Measurements from ENCODE around the gene MAP1LC3B2. TPM values are rescaled to one million over a fixed set of nuclear protein-coding genes. Genes with fewer than 3 reads are reported as not detected.
A peak's percentile ranks its signal among the peaks of the same experiment; 100 is the strongest.

The MAP1LC3B2 gene
- total RNA-seq, 1 donor from 2014 or later, result 5.8 TPM

DNA sequence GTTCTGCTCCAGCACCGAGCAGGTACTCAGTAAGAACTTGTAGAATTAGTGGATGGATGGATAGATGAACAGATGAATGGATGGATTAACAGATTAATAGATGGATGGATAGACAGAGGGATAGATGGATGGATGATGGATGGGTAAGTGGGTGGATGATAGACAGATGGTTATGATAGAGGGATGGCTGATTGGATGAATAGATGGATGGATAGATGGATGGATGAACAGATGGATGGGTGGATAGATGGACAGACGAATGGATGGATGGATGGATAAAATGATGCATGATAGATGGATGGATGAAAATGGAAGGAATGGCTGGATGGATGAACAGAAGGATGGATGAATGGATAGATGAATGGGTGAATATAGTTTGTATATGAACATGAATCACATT, 8.0 kb upstream of the MAP1LC3B2 start:
- H3K4me2 ChIP-seq (ENCODE audit: low read length), result no peak overlapping the region
- Mint-ChIP-seq H3K9me3 (ENCODE audit: unreplicated experiment) (no peaks in the 10 kb centered on the region), H3K4me3 (ENCODE audit: unreplicated experiment) (no peak overlapping the region), H3K27me3 (ENCODE audit: low read depth, unreplicated experiment) (peaks cover 12% of the 10 kb centered on the region), H3K27ac (ENCODE audit: unreplicated experiment) (no peak overlapping the region), H3K4me1 (ENCODE audit: low read depth, unreplicated experiment) (peaks cover 14% of the 10 kb centered on the region), H3K36me3 (ENCODE audit: low read depth, unreplicated experiment) (peaks cover 1% of the 10 kb centered on the region)
- H3K27ac ChIP-seq (ENCODE audit: low read depth, low read length), result no peak overlapping the region
- no peaks in the 10 kb centered on the region for H3K79me2 ChIP-seq (ENCODE audit: insufficient read depth, low read length)
- H2AFZ ChIP-seq (ENCODE audit: low read depth, low read length), result no peak overlapping the region
- DNase-seq (ENCODE audit: low read depth) (no peak), FAIRE-seq (no peak)
- no peaks in the 10 kb centered on the region for H4K20me1 ChIP-seq (ENCODE audit: insufficient read depth, low read length)
- no peaks in the 10 kb centered on the region for H3K27me3 ChIP-seq (ENCODE audit: insufficient read depth, low read length)
- H3K4me3 ChIP-seq (ENCODE audit: insufficient read depth, low read depth, low read length), result no peak overlapping the region
- H3K9me3 ChIP-seq (ENCODE audit: insufficient read depth, low read depth, low read length), result no peaks in the 10 kb centered on the region
- H3K9ac ChIP-seq (ENCODE audit: low read length), result no peak overlapping the region
- no peaks in the 10 kb centered on the region for H3K36me3 ChIP-seq (ENCODE audit: insufficient read depth, low read length)
- TF ChIP-seq, protein P1, sequence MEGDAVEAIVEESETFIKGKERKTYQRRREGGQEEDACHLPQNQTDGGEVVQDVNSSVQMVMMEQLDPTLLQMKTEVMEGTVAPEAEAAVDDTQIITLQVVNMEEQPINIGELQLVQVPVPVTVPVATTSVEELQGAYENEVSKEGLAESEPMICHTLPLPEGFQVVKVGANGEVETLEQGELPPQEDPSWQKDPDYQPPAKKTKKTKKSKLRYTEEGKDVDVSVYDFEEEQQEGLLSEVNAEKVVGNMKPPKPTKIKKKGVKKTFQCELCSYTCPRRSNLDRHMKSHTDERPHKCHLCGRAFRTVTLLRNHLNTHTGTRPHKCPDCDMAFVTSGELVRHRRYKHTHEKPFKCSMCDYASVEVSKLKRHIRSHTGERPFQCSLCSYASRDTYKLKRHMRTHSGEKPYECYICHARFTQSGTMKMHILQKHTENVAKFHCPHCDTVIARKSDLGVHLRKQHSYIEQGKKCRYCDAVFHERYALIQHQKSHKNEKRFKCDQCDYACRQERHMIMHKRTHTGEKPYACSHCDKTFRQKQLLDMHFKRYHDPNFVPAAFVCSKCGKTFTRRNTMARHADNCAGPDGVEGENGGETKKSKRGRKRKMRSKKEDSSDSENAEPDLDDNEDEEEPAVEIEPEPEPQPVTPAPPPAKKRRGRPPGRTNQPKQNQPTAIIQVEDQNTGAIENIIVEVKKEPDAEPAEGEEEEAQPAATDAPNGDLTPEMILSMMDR (IDR thresholded peaks at IDR 0.05; ENCODE audit: insufficient read depth, low read depth, low read length), result no peak
- no peak for TF ChIP-seq EZH2 (IDR thresholded peaks at IDR 0.05; ENCODE audit: insufficient read depth, low read length)
- peaks cover 17% of the 10 kb centered on the region for H3K4me1 ChIP-seq (ENCODE audit: insufficient read depth, low read length)

DNA sequence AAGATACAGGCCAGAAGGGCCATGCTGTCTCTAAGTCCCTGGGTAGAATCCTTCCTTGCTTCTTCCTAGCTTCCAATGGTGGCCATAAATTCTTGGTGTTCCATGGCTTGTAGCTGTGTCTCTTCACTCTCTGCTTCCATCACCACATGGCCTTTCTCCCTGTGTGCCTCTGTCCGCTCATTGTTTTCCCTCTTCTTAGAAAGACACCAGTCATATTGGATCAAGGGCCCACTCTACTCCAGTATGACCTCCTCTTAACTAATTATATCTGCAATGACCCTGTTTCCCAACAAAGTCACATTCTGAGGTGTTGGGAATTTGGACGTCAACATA, 7.6 kb upstream of the MAP1LC3B2 start:
- Histone ChIP-seq H4K20me1 (ENCODE audit: insufficient read depth, low read length) (no peaks in the 10 kb centered on the region), H3K9me3 (ENCODE audit: insufficient read depth, low read depth, low read length) (no peaks in the 10 kb centered on the region), H3K4me1 (ENCODE audit: insufficient read depth, low read length) (peaks cover 17% of the 10 kb centered on the region), H3K79me2 (ENCODE audit: insufficient read depth, low read length) (no peaks in the 10 kb centered on the region), H3K27me3 (ENCODE audit: insufficient read depth, low read length) (no peaks in the 10 kb centered on the region), H2AFZ (ENCODE audit: low read depth, low read length) (no peak overlapping the region), H3K4me3 (ENCODE audit: insufficient read depth, low read depth, low read length) (no peak overlapping the region), H3K27ac (ENCODE audit: low read depth, low read length) (no peak overlapping the region), H3K36me3 (ENCODE audit: insufficient read depth, low read length) (no peaks in the 10 kb centered on the region), H3K9ac (ENCODE audit: low read length) (no peak overlapping the region), H3K4me2 (ENCODE audit: low read length) (no peak overlapping the region)
- peaks cover 12% of the 10 kb centered on the region for H3K27me3 Mint-ChIP-seq (ENCODE audit: low read depth, unreplicated experiment)
- DNase-seq (ENCODE audit: low read depth) (no peak), FAIRE-seq (no peak)
- no peak overlapping the region for H3K4me3 Mint-ChIP-seq (ENCODE audit: unreplicated experiment)
- TF ChIP-seq, protein P1 (IDR thresholded peaks at IDR 0.05; ENCODE audit: insufficient read depth, low read depth, low read length), result no peak
- TF ChIP-seq EZH2 (IDR thresholded peaks at IDR 0.05; ENCODE audit: insufficient read depth, low read length), result no peak
- H3K36me3 Mint-ChIP-seq (ENCODE audit: low read depth, unreplicated experiment), result no peaks in the 10 kb centered on the region
- no peaks in the 10 kb centered on the region for H3K9me3 Mint-ChIP-seq (ENCODE audit: unreplicated experiment)
- peaks cover 13% of the 10 kb centered on the region for H3K4me1 Mint-ChIP-seq (ENCODE audit: low read depth, unreplicated experiment)
- no peak overlapping the region for H3K27ac Mint-ChIP-seq (ENCODE audit: unreplicated experiment)

DNA sequence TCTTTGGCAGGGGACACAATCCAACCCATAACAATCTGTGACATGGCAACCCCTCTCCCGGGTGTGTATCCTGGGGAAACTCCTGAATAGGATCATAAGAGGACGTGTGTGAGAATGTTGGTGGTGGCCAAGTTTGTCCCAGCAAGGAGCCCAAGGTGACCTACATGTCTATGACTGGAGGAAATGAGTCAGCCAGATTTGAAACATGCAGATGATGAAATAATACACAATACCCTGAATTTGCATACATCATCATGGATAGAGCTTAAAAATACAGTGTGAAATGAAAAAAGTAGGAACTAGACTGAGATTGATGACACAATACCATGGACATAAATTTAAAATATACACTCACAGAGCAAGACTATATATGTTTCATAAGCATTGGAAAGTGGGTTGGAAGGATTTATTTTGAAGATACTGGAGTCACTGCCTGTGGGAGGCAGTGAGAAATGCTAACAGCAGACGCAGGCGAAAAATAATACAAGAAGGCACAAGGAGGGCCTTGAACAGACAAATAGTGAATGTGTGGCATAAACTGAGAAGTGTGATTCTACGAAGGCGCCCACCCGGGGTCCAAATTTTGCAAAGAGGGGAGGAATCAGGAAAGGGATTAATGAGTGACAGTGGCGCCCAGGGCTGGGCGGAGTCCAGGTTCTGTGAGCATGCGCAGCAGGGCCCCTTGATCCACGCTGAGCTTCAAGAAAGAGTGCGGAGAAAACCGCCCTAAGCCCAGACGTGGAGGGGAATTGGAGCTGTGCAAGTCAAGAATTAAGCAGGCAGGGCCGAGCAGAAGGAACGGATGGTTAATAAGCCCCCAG, 7.0 kb upstream of the MAP1LC3B2 start:
- no peak overlapping the region for H3K4me3 ChIP-seq (ENCODE audit: insufficient read depth, low read depth, low read length)
- no peaks in the 10 kb centered on the region for H4K20me1 ChIP-seq (ENCODE audit: insufficient read depth, low read length)
- no peaks in the 10 kb centered on the region for H3K9me3 Mint-ChIP-seq (ENCODE audit: unreplicated experiment)
- no peaks in the 10 kb centered on the region for H3K9me3 ChIP-seq (ENCODE audit: insufficient read depth, low read depth, low read length)
- peak overlapping the region; percentile 43 for H2AFZ ChIP-seq (ENCODE audit: low read depth, low read length)
- DNase-seq (ENCODE audit: low read depth), result peak; percentile 55
- H3K4me2 ChIP-seq (ENCODE audit: low read length), result peak overlapping the region; percentile 50
- H3K27me3 ChIP-seq (ENCODE audit: insufficient read depth, low read length), result no peaks in the 10 kb centered on the region
- H3K4me1 ChIP-seq (ENCODE audit: insufficient read depth, low read length), result peaks cover 20% of the 10 kb centered on the region
- FAIRE-seq, result no peak
- H3K9ac ChIP-seq (ENCODE audit: low read length), result peak overlapping the region; percentile 39
- peaks cover 16% of the 10 kb centered on the region for H3K4me1 Mint-ChIP-seq (ENCODE audit: low read depth, unreplicated experiment)
- no peak overlapping the region for H3K27ac ChIP-seq (ENCODE audit: low read depth, low read length)
- no peaks in the 10 kb centered on the region for H3K36me3 Mint-ChIP-seq (ENCODE audit: low read depth, unreplicated experiment)
- no peak for TF ChIP-seq EZH2 (IDR thresholded peaks at IDR 0.05; ENCODE audit: insufficient read depth, low read length)
- TF ChIP-seq, protein P1 (IDR thresholded peaks at IDR 0.05; ENCODE audit: insufficient read depth, low read depth, low read length), result no peak
- no peaks in the 10 kb centered on the region for H3K36me3 ChIP-seq (ENCODE audit: insufficient read depth, low read length)
- H3K27ac Mint-ChIP-seq (ENCODE audit: unreplicated experiment), result no peak overlapping the region
- no peaks in the 10 kb centered on the region for H3K79me2 ChIP-seq (ENCODE audit: insufficient read depth, low read length)
- H3K27me3 Mint-ChIP-seq (ENCODE audit: low read depth, unreplicated experiment), result peaks cover 12% of the 10 kb centered on the region
- no peak overlapping the region for H3K4me3 Mint-ChIP-seq (ENCODE audit: unreplicated experiment)
